ENCODE results near the gene NPFFR1.

Gene NPFFR1

DNA sequence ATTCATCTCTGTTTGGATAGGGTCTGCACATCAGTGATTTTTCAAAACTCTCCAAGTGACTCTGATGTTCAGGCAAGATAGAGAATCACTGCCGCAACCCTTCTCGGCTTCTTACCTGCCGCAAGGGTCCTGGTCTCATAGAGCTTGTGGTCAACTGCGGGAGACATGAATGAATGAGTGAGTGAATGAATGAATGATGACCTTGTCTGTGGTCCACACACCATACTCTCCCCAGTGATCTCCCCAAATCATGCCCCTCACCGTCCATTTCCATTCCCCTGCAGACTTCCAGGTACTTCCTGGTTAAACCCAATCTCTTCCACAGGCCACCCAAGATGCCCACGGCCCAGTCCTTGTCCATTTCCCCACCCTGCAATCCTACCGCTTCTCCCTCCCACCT lies 5.9 kb upstream of the NPFFR1 start:
- Histone ChIP-seq H3K27me3 (ENCODE audit: insufficient read depth, poor library complexity, severe bottlenecking) (no peaks in the 10 kb centered on the region), H3K27ac (replicated peaks) (no peak overlapping the region), H3K4me3 (replicated peaks; ENCODE audit: insufficient read depth, low read length) (no peak overlapping the region)
- TF ChIP-seq SPI1 (IDR thresholded peaks at IDR 0.05; ENCODE audit: borderline replicate concordance, low read depth), result no peak
- no peak for TF ChIP-seq POLR2AphosphoS5 (IDR thresholded peaks at IDR 0.05; ENCODE audit: low read depth)
- TF ChIP-seq, protein P1, sequence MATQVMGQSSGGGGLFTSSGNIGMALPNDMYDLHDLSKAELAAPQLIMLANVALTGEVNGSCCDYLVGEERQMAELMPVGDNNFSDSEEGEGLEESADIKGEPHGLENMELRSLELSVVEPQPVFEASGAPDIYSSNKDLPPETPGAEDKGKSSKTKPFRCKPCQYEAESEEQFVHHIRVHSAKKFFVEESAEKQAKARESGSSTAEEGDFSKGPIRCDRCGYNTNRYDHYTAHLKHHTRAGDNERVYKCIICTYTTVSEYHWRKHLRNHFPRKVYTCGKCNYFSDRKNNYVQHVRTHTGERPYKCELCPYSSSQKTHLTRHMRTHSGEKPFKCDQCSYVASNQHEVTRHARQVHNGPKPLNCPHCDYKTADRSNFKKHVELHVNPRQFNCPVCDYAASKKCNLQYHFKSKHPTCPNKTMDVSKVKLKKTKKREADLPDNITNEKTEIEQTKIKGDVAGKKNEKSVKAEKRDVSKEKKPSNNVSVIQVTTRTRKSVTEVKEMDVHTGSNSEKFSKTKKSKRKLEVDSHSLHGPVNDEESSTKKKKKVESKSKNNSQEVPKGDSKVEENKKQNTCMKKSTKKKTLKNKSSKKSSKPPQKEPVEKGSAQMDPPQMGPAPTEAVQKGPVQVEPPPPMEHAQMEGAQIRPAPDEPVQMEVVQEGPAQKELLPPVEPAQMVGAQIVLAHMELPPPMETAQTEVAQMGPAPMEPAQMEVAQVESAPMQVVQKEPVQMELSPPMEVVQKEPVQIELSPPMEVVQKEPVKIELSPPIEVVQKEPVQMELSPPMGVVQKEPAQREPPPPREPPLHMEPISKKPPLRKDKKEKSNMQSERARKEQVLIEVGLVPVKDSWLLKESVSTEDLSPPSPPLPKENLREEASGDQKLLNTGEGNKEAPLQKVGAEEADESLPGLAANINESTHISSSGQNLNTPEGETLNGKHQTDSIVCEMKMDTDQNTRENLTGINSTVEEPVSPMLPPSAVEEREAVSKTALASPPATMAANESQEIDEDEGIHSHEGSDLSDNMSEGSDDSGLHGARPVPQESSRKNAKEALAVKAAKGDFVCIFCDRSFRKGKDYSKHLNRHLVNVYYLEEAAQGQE (IDR thresholded peaks at IDR 0.05; ENCODE audit: insufficient replicate concordance, low read depth), result no peak
- TF ChIP-seq GABPA (IDR thresholded peaks at IDR 0.05; ENCODE audit: low read depth), result no peak
- no peak for DNase-seq (ENCODE audit: low read depth in 1 of 2, low spot score in 1 of 2)

DNA sequence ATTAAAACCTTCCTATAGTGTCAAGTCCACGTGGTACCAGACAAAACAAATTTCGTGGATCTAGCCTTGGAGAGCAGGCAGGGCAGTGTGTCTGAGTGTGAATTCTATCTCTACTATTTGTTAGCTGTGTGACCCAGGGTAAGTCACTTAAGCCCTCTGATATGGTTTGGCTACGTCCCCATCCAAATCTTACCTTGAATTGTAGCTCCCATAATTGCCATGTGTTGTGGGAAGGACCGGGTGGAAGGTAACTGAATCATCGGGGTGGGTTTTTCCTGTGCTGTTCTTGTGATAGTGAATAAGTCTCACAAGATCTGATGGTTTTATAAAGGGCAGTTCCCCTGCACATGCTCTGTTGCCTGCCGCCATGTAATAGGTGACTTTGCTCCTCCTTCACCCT lies 2.8 kb upstream of the NPFFR1 start:
- Histone ChIP-seq H3K27ac (replicated peaks) (no peak overlapping the region), H3K4me3 (replicated peaks; ENCODE audit: insufficient read depth, low read length) (no peak overlapping the region), H3K27me3 (ENCODE audit: insufficient read depth, poor library complexity, severe bottlenecking) (peaks cover 22% of the 10 kb centered on the region)
- DNase-seq (ENCODE audit: low read depth in 1 of 2, low spot score in 1 of 2), result no peak
- no peak for TF ChIP-seq SPI1 (IDR thresholded peaks at IDR 0.05; ENCODE audit: borderline replicate concordance, low read depth)
- TF ChIP-seq, protein P2, sequence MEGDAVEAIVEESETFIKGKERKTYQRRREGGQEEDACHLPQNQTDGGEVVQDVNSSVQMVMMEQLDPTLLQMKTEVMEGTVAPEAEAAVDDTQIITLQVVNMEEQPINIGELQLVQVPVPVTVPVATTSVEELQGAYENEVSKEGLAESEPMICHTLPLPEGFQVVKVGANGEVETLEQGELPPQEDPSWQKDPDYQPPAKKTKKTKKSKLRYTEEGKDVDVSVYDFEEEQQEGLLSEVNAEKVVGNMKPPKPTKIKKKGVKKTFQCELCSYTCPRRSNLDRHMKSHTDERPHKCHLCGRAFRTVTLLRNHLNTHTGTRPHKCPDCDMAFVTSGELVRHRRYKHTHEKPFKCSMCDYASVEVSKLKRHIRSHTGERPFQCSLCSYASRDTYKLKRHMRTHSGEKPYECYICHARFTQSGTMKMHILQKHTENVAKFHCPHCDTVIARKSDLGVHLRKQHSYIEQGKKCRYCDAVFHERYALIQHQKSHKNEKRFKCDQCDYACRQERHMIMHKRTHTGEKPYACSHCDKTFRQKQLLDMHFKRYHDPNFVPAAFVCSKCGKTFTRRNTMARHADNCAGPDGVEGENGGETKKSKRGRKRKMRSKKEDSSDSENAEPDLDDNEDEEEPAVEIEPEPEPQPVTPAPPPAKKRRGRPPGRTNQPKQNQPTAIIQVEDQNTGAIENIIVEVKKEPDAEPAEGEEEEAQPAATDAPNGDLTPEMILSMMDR (IDR thresholded peaks at IDR 0.05; ENCODE audit: insufficient read depth, low read length), result no peak
- TF ChIP-seq, protein P1 (IDR thresholded peaks at IDR 0.05; ENCODE audit: insufficient replicate concordance, low read depth), result no peak
- TF ChIP-seq POLR2AphosphoS5 (IDR thresholded peaks at IDR 0.05; ENCODE audit: low read depth), result no peak
- TF ChIP-seq GABPA (IDR thresholded peaks at IDR 0.05; ENCODE audit: low read depth), result no peak

DNA sequence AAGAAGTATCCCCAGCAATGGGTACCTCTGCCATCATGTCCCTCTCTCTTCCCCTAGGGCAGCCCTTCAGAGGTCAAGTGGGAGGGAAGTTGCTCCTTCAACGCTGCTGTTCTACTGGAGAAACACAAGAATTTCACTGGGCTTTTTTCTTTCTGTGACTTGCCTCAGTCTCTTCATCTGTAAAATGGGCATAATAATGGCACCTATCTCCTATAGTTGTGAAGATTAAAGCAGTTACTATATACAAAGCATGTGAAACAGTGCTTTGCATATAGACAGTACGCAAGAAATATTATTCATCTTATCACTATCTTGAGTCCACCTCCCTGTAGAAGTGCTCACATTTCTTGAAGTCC lies 1.6 kb upstream of the NPFFR1 start:
- no peak overlapping the region for H3K27ac ChIP-seq (replicated peaks)
- H3K27me3 ChIP-seq (ENCODE audit: insufficient read depth, poor library complexity, severe bottlenecking), result peaks cover 22% of the 10 kb centered on the region
- no peak overlapping the region for H3K4me3 ChIP-seq (replicated peaks; ENCODE audit: insufficient read depth, low read length)
- DNase-seq (ENCODE audit: low read depth in 1 of 2, low spot score in 1 of 2), result no peak
- TF ChIP-seq, protein P1 (IDR thresholded peaks at IDR 0.05; ENCODE audit: insufficient replicate concordance, low read depth), result no peak

DNA sequence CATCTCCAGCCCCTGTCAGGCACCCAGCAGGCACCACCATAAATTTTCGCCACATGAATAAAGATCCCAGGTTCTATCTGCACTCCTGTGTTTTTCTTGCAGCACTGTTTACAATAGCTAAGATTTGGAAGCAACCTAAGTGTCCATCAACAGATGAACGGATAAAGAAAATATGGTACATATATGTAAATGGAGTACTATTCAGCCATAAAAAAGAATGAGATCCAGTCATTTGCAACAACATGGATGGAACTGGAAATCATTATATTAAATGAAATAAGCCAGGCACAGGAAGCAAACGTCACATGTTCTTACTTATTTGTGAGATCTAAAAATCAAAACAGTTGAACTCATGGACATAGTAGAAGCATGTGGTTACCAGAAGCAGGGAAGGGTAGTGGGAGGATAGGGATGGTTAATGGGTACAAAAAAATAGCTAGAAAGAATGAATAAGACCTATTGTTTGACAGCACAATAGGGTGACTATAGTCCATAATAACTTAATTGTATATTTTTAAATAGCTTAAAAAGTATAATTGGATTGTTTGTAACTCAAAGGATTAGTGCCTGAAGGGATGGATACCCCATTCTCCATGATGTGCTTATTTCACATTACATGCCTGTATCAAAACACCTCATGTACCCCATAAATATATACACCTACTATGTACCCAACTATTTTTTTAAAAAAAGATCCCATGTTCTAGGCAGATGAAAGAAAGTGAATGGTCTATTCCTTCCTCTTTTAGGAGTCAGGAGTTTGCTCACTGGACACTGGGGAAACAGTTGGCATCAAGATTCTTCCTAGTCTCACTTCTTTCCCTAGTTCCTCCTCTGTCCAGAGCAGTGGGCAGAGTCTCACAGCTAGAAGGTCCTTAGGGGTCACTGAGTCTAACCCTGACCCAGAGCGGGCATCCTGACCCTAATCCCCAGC lies 1.0 kb upstream of the NPFFR1 start:
- Histone ChIP-seq H3K27ac (replicated peaks) (no peak overlapping the region), H3K27me3 (ENCODE audit: insufficient read depth, poor library complexity, severe bottlenecking) (peaks cover 22% of the 10 kb centered on the region), H3K4me3 (replicated peaks; ENCODE audit: insufficient read depth, low read length) (no peak overlapping the region)
- TF ChIP-seq, protein P1 (IDR thresholded peaks at IDR 0.05; ENCODE audit: insufficient replicate concordance, low read depth), result no peak
- no peak for TF ChIP-seq SPI1 (IDR thresholded peaks at IDR 0.05; ENCODE audit: borderline replicate concordance, low read depth)
- no peak for DNase-seq (ENCODE audit: low read depth in 1 of 2, low spot score in 1 of 2)
